A549 (cell line): Measurements from ENCODE around the gene DDX27.

Source experiments
- CTCF ChIP-seq: fragments of >200 bp; sonication (Bioruptor Twin); formaldehyde crosslinking; IDR thresholded peaks from 3 replicates; pipeline ENCODE4 v1.5.1; 2016
- MAZ ChIP-seq: fragments of 150-350 bp; IDR thresholded peaks from 2 replicates; pipeline ENCODE4 v1.6.1; 2014; ENCODE audit warnings: antibody characterized with exemption, low read depth, low read length, borderline replicate concordance
- POLR2A ChIP-seq: IDR thresholded peaks from 2 replicates; pipeline ENCODE4 v1.6.1; 2012; ENCODE audit warnings: mild to moderate bottlenecking, low read length

GRCh38 chr20:49225896-49226295 is 6.7 kb downstream of the DDX27 start:
- TF ChIP-seq MAZ, result no peak
- TF ChIP-seq POLR2A, result no peak
- TF ChIP-seq CTCF, result no peak
